GM18499 (cell line): ENCODE data around the gene UBA3.
A peak's percentile ranks its signal among the peaks of the same experiment; 100 is the strongest.

Source experiments
- ATAC-seq: cut with Tn5 transposase; IDR thresholded peaks from one replicate; pipeline ENCODE4 v1.9.1; 2021; ENCODE audit warnings: moderate number of reproducible peaks; ENCODE audit not compliant: insufficient read depth, unreplicated experiment

UBA3 gene

GRCh38 chr3:69014022-69014580, 66.1 kb downstream of the UBA3 start:
- ATAC-seq: no peak

GRCh38 chr3:69013253-69014021, 66.7 kb downstream of the UBA3 start, which contains the start of gene EOGT:
Gene EOGT, minus strand, starts transcription at chr3:69013684. Its CDS starts 3,838 bp downstream, at chr3:69009846.
- peak; percentile 47 for ATAC-seq

- peak; percentile 24 for ATAC-seq
Measured at GRCh38 chr3:69012800-69013252, 67.3 kb downstream of the UBA3 start.

- no peak for ATAC-seq
Measured at GRCh38 chr3:69012100-69012799, 67.9 kb downstream of the UBA3 start.

GRCh38 chr3:69011096-69011730, 69.0 kb downstream of the UBA3 start:
- no peak for ATAC-seq

- no peak for ATAC-seq
Measured at GRCh38 chr3:69009559-69010410, 70.4 kb downstream of the UBA3 start.

- no peak for ATAC-seq
Measured at GRCh38 chr3:69008980-69009379, 71.2 kb downstream of the UBA3 start.

GRCh38 chr3:69005791-69006482, 74.2 kb downstream of the UBA3 start:
- no peak for ATAC-seq

GRCh38 chr3:69005071-69005790, 74.9 kb downstream of the UBA3 start:
- no peak for ATAC-seq
